Right lobe of liver (tissue), 6 donors: ENCODE measurements around the gene ANKS1B. TPM values are rescaled to one million over a fixed set of nuclear protein-coding genes. Genes with fewer than 3 reads are reported as not detected.

Experiments used
- ATAC-seq, 4 donors: fragments of 200-7000 bp; cut with Tn5 transposase; one replicate each; pipeline ENCODE4 v1.9.1; 2020; ENCODE audit warnings: mild to moderate bottlenecking in 4 of 4, moderate library complexity in 4 of 4
- DNase-seq, 3 donors: peaks; one replicate each; pipeline ENCODE4 v3.0.0-alpha.2; 2020
- H3K27ac ChIP-seq, 3 donors: fragments of 200-600 bp; one replicate each; pipeline ENCODE4 v1.8.0; 2022
- H3K27me3 ChIP-seq, 2 donors: fragments of 200-600 bp; one replicate each; pipeline ENCODE4 v1.8.0; 2022
- H3K36me3 ChIP-seq, 4 donors: fragments of 200-600 bp; sonication (generic) in 1 of 4; one replicate each; pipeline versions ENCODE4 v1.5.1 to v1.8.0; 2017 to 2022; ENCODE audit warnings: control low read depth in 1 of 4
- H3K4me1 ChIP-seq, 4 donors: fragments of 200-600 bp; sonication (generic) in 1 of 4; one replicate each; pipeline versions ENCODE4 v1.5.1 to v1.8.0; 2017 to 2022; ENCODE audit warnings: control low read depth in 1 of 4
- H3K4me3 ChIP-seq, 3 donors: fragments of 200-600 bp; one replicate each; pipeline ENCODE4 v1.8.0; 2022
- H3K9me3 ChIP-seq, 4 donors: fragments of 200-600 bp; sonication (generic) in 1 of 4; one replicate each; pipeline versions ENCODE4 v1.5.1 to v1.8.0; 2017 to 2022; ENCODE audit warnings: control low read depth in 1 of 4
- CTCF ChIP-seq, 4 donors: fragments of 200-600 bp in 3 of 4; fragments of 450-650 bp in 1 of 4; IDR thresholded peaks; one replicate each; pipeline versions ENCODE4 v1.5.1 to v1.8.0; 2016 to 2022; ENCODE audit warnings: antibody characterized with exemption in 4 of 4, mild to moderate bottlenecking in 2 of 4
- POLR2A ChIP-seq: fragments of 450-650 bp; IDR thresholded peaks from one replicate; pipeline ENCODE4 v1.6.1; 2017; ENCODE audit warnings: antibody characterized with exemption, mild to moderate bottlenecking
- WGBS: methylation state at CpG from one replicate; pipeline ENCODE4 v1.1.6; 2018; ENCODE audit warnings: low coverage, low lambda C conversion rate; ENCODE audit not compliant: insufficient coverage; ENCODE audit errors: missing lambda C conversion rate; 5-methylcytosine and 5-hydroxymethylcytosine counted together
- intact Hi-C, 2 donors: fragments of 100-400 bp; cut with DNase I; formaldehyde crosslinking; loops; one replicate each; pipeline versions ENCODE4 v1.11.2 to v1.14.1; 2022
- total RNA-seq, 6 experiments: library from RNA; depleted of rRNA in 2 of 6; stranded (reverse); fragments of >200 nt in 2 of 6; fragmentation: NEBNext Ultra II Directional in 3 of 6; extraction: Animal tissue kit (Norgen Biotek cat#: 25700) in 3 of 6; gene quantifications; one replicate each; pipeline versions ENCODE4 v1.1.0 to v1.2.4, GENCODE V29; 2016 to 2023
- donor health status: DM: no; HTN: yes; CAD: no.
- donor health status: DM: no; HTN: no; CAD: no.
- donor health status: DM: no; HTN: no; CAD: no.
- donor health status: DM: no; HTN: yes; CAD: no.
- donor health status: DM: no; HTN: yes; CAD: no.

The ANKS1B gene
- total RNA-seq, 6 experiments from 2014 or later, result 0.17 to 1.9 (median 0.44) TPM; not detected in 1

- ATAC-seq (no peak), DNase-seq (no peak)
- no peak overlapping the region for H3K27ac ChIP-seq
- no peak for TF ChIP-seq CTCF (IDR thresholded peaks at IDR 0.05)
- no peak for TF ChIP-seq POLR2A
- intact Hi-C loops, result no loop called here
- no peaks in the 10 kb centered on the region for H3K9me3 ChIP-seq
- H3K27me3 ChIP-seq, result no peaks in the 10 kb centered on the region
- H3K4me3 ChIP-seq, result no peak overlapping the region
- no peaks in the 10 kb centered on the region for H3K4me1 ChIP-seq
- H3K36me3 ChIP-seq, result no peaks in the 10 kb centered on the region
Observed at GRCh38 chr12:99393763-99394162, 591.0 kb downstream of the ANKS1B start.

GRCh38 chr12:99392091-99392850 lies 592.5 kb downstream of the ANKS1B start:
- no peaks in the 10 kb centered on the region for H3K36me3 ChIP-seq
- DNase-seq (no peak), ATAC-seq (no peak)
- 64% methylated on average over 4 of the region's 6 CpGs for WGBS
- no peak for TF ChIP-seq POLR2A
- TF ChIP-seq CTCF (IDR thresholded peaks at IDR 0.05), result no peak
- H3K9me3 ChIP-seq, result no peaks in the 10 kb centered on the region
- no peak overlapping the region for H3K4me3 ChIP-seq
- H3K4me1 ChIP-seq, result no peaks in the 10 kb centered on the region
- intact Hi-C loops, result no loop called here
- H3K27me3 ChIP-seq, result no peaks in the 10 kb centered on the region
- no peak overlapping the region for H3K27ac ChIP-seq

GRCh38 chr12:99390707-99391106 lies 594.0 kb downstream of the ANKS1B start:
- H3K4me1 ChIP-seq, result no peaks in the 10 kb centered on the region
- peak in 1 of 3 donors; percentile 52 for DNase-seq
- no peak overlapping the region for H3K4me3 ChIP-seq
- no peaks in the 10 kb centered on the region for H3K36me3 ChIP-seq
- no peaks in the 10 kb centered on the region for H3K9me3 ChIP-seq
- TF ChIP-seq CTCF (IDR thresholded peaks at IDR 0.05) (peak; percentile 5 to 40 (median 25)), POLR2A (no peak)
- no peaks in the 10 kb centered on the region for H3K27me3 ChIP-seq
- no peak overlapping the region for H3K27ac ChIP-seq
- intact Hi-C loops, result no loop called here
- 64% methylated on average over 3 of the region's 7 CpGs for WGBS
- peak; percentile 35 to 67 (median 43) for ATAC-seq

- Histone ChIP-seq H3K36me3 (no peaks in the 10 kb centered on the region), H3K27ac (no peak overlapping the region), H3K9me3 (no peaks in the 10 kb centered on the region), H3K4me1 (no peaks in the 10 kb centered on the region), H3K4me3 (no peak overlapping the region), H3K27me3 (no peaks in the 10 kb centered on the region)
- DNase-seq, result no peak
- no peak for ATAC-seq
- 72% methylated on average over 3 of the region's 3 CpGs for WGBS
- intact Hi-C loops, result no loop called here
- TF ChIP-seq POLR2A, result no peak
- no peak for TF ChIP-seq CTCF (IDR thresholded peaks at IDR 0.05)
Observed at GRCh38 chr12:99389751-99390150, 595.0 kb downstream of the ANKS1B start.
